Peyer's patch (tissue), 4 donors: ENCODE data around the gene COX6A2.

ENCODE experiments used
- CTCF ChIP-seq, 6 experiments: fragments of 450-650 bp in 4 of 6; fragments of 200-600 bp in 2 of 6; sonication (generic) in 1 of 6; IDR thresholded peaks; one replicate each; pipeline ENCODE4 v1.5.1; 2017 to 2019; ENCODE audit warnings: antibody characterized with exemption in 6 of 6, mild to moderate bottlenecking in 3 of 6, moderate library complexity in 1 of 6
- POLR2A ChIP-seq, 2 donors: fragments of 450-650 bp; IDR thresholded peaks; one replicate each; pipeline ENCODE4 v1.5.1; 2017; ENCODE audit warnings: antibody characterized with exemption in 2 of 2, mild to moderate bottlenecking in 2 of 2, moderate library complexity in 2 of 2

DNA sequence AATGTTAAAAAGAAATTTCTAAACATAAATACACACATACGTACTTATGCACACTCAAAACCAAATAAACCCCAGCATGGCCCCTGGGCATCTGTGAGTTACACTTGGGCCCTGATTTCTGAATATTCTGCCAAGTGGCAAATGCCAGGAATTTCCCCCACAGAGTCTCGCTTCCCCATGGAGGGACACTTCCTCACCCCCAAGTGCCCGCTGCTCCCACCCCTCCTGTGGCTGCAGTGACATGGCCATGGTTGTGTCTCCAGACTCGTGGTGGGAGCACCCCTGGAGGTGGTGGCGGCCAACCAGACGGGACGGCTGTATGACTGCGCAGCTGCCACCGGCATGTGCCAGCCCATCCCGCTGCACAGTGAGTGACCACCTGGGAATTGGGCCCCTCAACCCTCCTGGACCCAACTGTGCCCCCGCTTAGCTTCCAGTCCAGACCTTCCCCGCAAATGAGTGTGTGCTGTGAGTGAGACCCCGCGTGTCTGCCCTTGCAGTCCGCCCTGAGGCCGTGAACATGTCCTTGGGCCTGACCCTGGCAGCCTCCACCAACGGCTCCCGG lies 31.0 kb downstream of the COX6A2 start:
- no peak for TF ChIP-seq POLR2A (IDR thresholded peaks at IDR 0.05)
- TF ChIP-seq CTCF (IDR thresholded peaks at IDR 0.05), result no peak
